H1 (cell line): ENCODE results near the gene TLE1. TPM values are rescaled to one million over a fixed set of nuclear protein-coding genes. Genes with fewer than 3 reads are reported as not detected.

Experiments
- CTCF ChIA-PET: fragments of 300-600 bp; sonication (Branson Sonifier 250); formaldehyde crosslinking; loops from one replicate; lab custom pipeline; 2021; ENCODE audit not compliant: partially characterized antibody; lab: Charles Lee
- POLR2A ChIA-PET: fragments of 300-600 bp; sonication (Branson Sonifier 250); formaldehyde crosslinking; loops from one replicate; lab custom pipeline; 2021; ENCODE audit warnings: inconsistent platforms; ENCODE audit not compliant: partially characterized antibody; lab: Charles Lee
- DNase-seq, 2 experiments: peaks; one replicate each; pipeline versions ENCODE4 v3.0.0 to v3.0.0-alpha.2; 2010 to 2022; ENCODE audit warnings: low spot score in 2 of 2, low read depth in 1 of 2, mixed read lengths in 1 of 2
- FAIRE-seq: peaks from 2 replicates; lab custom pipeline; 2011; peaks lifted over from hg19 to GRCh38; lab: Jason Lieb, UNC
- H2AFZ ChIP-seq: 2 replicates; pipeline ENCODE4 v1.8.1; 2012; ENCODE audit warnings: low read length, inconsistent platforms
- H2AK5ac ChIP-seq: 2 replicates; pipeline ENCODE4 v1.6.1; 2013; ENCODE audit warnings: low read depth, low read length
- H2BK120ac ChIP-seq: replicated peaks from 2 replicates; pipeline ENCODE3; 2013; ENCODE audit warnings: low read depth, low read length, inconsistent platforms
- H2BK12ac ChIP-seq: 2 replicates; pipeline ENCODE4 v1.6.1; 2013; ENCODE audit warnings: low read depth, low read length
- H2BK15ac ChIP-seq: 2 replicates; pipeline ENCODE4 v1.6.1; 2013; ENCODE audit warnings: low read length
- H2BK20ac ChIP-seq: 2 replicates; pipeline ENCODE4 v1.6.1; 2013; ENCODE audit warnings: low read length
- H2BK5ac ChIP-seq: 2 replicates; pipeline ENCODE4 v1.6.1; 2013; ENCODE audit warnings: low read depth, low read length
- H3K14ac ChIP-seq: 2 replicates; pipeline ENCODE4 v1.6.1; 2013; ENCODE audit warnings: inconsistent platforms; ENCODE audit not compliant: insufficient read length
- H3K18ac ChIP-seq: 2 replicates; pipeline ENCODE4 v1.6.1; 2013; ENCODE audit warnings: low read length; ENCODE audit errors: extremely low read depth
- H3K23ac ChIP-seq: 2 replicates; pipeline ENCODE4 v1.6.1; 2013; ENCODE audit warnings: inconsistent platforms; ENCODE audit not compliant: insufficient read length
- H3K23me2 ChIP-seq: 2 replicates; pipeline ENCODE4 v1.6.1; 2013; ENCODE audit warnings: low read depth, low read length
- H3K27ac ChIP-seq: 2 replicates; pipeline ENCODE4 v1.6.1; 2011; ENCODE audit warnings: low read depth, low read length, inconsistent platforms
- H3K27me3 ChIP-seq, 4 experiments: replicated peaks in 1 of 4; 1 replicate in 1 of 4; 2 replicates in 3 of 4; pipeline versions ENCODE4 v1.6.1 to v1.8.1; 2011 to 2013; ENCODE audit warnings: low read length in 3 of 4, mild to moderate bottlenecking in 3 of 4, inconsistent platforms in 2 of 4, mixed read lengths in 2 of 4, moderate library complexity in 1 of 4; ENCODE audit not compliant: control insufficient read depth in 3 of 4, insufficient read depth in 3 of 4; ENCODE audit errors: extremely low read depth in 1 of 4
- H3K36me3 ChIP-seq, 4 experiments: 2 replicates each; pipeline versions ENCODE4 v1.6.1 to v1.8.1; 2011 to 2013; ENCODE audit warnings: mild to moderate bottlenecking in 4 of 4, low read length in 3 of 4, moderate library complexity in 2 of 4, control low read depth in 1 of 4, inconsistent platforms in 1 of 4; ENCODE audit not compliant: insufficient read depth in 4 of 4, control insufficient read depth in 2 of 4
- H3K4ac ChIP-seq: replicated peaks from 2 replicates; pipeline ENCODE3; 2013; ENCODE audit warnings: low read length, low read depth, mixed read lengths, inconsistent platforms; ENCODE audit not compliant: insufficient read length
- H3K4me1 ChIP-seq, 4 experiments: replicated peaks in 1 of 4; 1 replicate in 1 of 4; 2 replicates in 3 of 4; pipeline versions ENCODE4 v1.6.1 to v1.8.1; 2011 to 2013; ENCODE audit warnings: low read length in 3 of 4, inconsistent platforms in 2 of 4, mixed read lengths in 1 of 4; ENCODE audit not compliant: insufficient read depth in 4 of 4, control insufficient read depth in 3 of 4
- H3K4me2 ChIP-seq, 2 experiments: 2 replicates each; pipeline versions ENCODE4 v1.6.1 to v1.8.1; 2011 to 2013; ENCODE audit warnings: low read depth in 2 of 2, low read length in 2 of 2, control low read depth in 1 of 2, inconsistent platforms in 1 of 2, mild to moderate bottlenecking in 1 of 2; ENCODE audit not compliant: insufficient read depth in 1 of 2
- H3K4me3 ChIP-seq, 4 experiments: fragments of 200-600, 300-600 bp in 1 of 4; sonication (generic), shearing (Covaris generic), sonication (Bioruptor Twin) in 1 of 4; 2 replicates each; pipeline versions ENCODE4 v1.5.1 to v1.8.1; 2011 to 2016; ENCODE audit warnings: low read length in 4 of 4, low read depth in 3 of 4, control low read depth in 2 of 4, inconsistent platforms in 2 of 4, mild to moderate bottlenecking in 2 of 4, mixed read lengths in 1 of 4, moderate library complexity in 1 of 4; ENCODE audit not compliant: insufficient read depth in 2 of 4; ENCODE audit errors: extremely low read depth in 1 of 4
- H3K56ac ChIP-seq: replicated peaks from 2 replicates; pipeline ENCODE3; 2013; ENCODE audit warnings: low read depth, mild to moderate bottlenecking, mixed read lengths, low read length, inconsistent platforms; ENCODE audit not compliant: insufficient read length
- H3K79me1 ChIP-seq: 2 replicates; pipeline ENCODE4 v1.6.1; 2013; ENCODE audit warnings: low read depth, low read length, control low read depth
- H3K79me2 ChIP-seq, 2 experiments: 2 replicates each; pipeline versions ENCODE4 v1.6.1 to v1.8.1; 2012 to 2013; ENCODE audit warnings: low read length in 2 of 2, mild to moderate bottlenecking in 2 of 2, inconsistent platforms in 1 of 2; ENCODE audit not compliant: insufficient read depth in 2 of 2, control insufficient read depth in 1 of 2
- H3K9ac ChIP-seq, 4 experiments: replicated peaks in 1 of 4; 1 replicate in 1 of 4; 2 replicates in 3 of 4; pipeline versions ENCODE4 v1.6.1 to v1.8.1; 2011 to 2013; ENCODE audit warnings: low read depth in 3 of 4, low read length in 3 of 4, control low read depth in 2 of 4, mild to moderate bottlenecking in 2 of 4, moderate library complexity in 2 of 4, inconsistent platforms in 1 of 4; ENCODE audit errors: extremely low read depth in 1 of 4
- H3K9me3 ChIP-seq, 2 experiments: 2 replicates each; pipeline versions ENCODE4 v1.6.1 to v1.8.1; 2012 to 2013; ENCODE audit warnings: mild to moderate bottlenecking in 2 of 2, moderate library complexity in 2 of 2, control low read depth in 1 of 2, inconsistent platforms in 1 of 2, low read depth in 1 of 2, low read length in 1 of 2, mixed read lengths in 1 of 2; ENCODE audit not compliant: insufficient read depth in 2 of 2
- H4K20me1 ChIP-seq, 2 experiments: replicated peaks in 1 of 2; 2 replicates each; pipeline versions ENCODE3 to v1.8.1; 2011 to 2013; ENCODE audit warnings: inconsistent platforms in 2 of 2, low read length in 2 of 2, mild to moderate bottlenecking in 1 of 2; ENCODE audit not compliant: insufficient read depth in 2 of 2, control insufficient read depth in 1 of 2
- H4K5ac ChIP-seq: 2 replicates; pipeline ENCODE4 v1.6.1; 2013; ENCODE audit warnings: low read length, low read depth, mixed read lengths, inconsistent platforms; ENCODE audit not compliant: insufficient read length
- H4K8ac ChIP-seq: 2 replicates; pipeline ENCODE4 v1.8.0; 2013; ENCODE audit warnings: mild to moderate bottlenecking, moderate library complexity, low read length, inconsistent platforms; ENCODE audit not compliant: insufficient read depth; ENCODE audit errors: extremely low read depth
- H4K91ac ChIP-seq: replicated peaks from 2 replicates; pipeline ENCODE3; 2013; ENCODE audit warnings: low read length, mixed read lengths, inconsistent platforms; ENCODE audit not compliant: insufficient read length
- GABPA ChIP-seq: IDR thresholded peaks from 2 replicates; pipeline ENCODE4 v1.6.1; 2011; ENCODE audit warnings: mild to moderate bottlenecking, low read length, moderate library complexity, borderline replicate concordance; ENCODE audit not compliant: insufficient read depth
- HDAC2 ChIP-seq, 2 experiments: fragments of 300-600 bp in 1 of 2; sonication (generic) in 1 of 2; IDR thresholded peaks; 2 replicates each; pipeline ENCODE4 v1.6.1; 2011 to 2012; ENCODE audit warnings: low read depth in 2 of 2, low read length in 2 of 2, mild to moderate bottlenecking in 2 of 2, moderate library complexity in 2 of 2, borderline replicate concordance in 1 of 2, inconsistent platforms in 1 of 2
- KDM5A ChIP-seq: fragments of 200-600 bp; IDR thresholded peaks from 2 replicates; pipeline ENCODE4 v1.7.1; 2012; ENCODE audit warnings: mild to moderate bottlenecking, low read length, inconsistent platforms, mixed read lengths
- WGBS, 2 experiments: shearing (Covaris generic) in 1 of 2; methylation state at CpG; one replicate each; pipeline versions ENCODE4 v1.1.6 to v1.1.7; 2013 to 2015; ENCODE audit warnings: low lambda C conversion rate in 2 of 2, mixed read lengths in 2 of 2, inconsistent platforms in 1 of 2, low coverage in 1 of 2, missing lambda C conversion rate in 1 of 2; ENCODE audit not compliant: insufficient replicate concordance in 2 of 2, insufficient coverage in 1 of 2, insufficient read length in 1 of 2; ENCODE audit errors: extremely low coverage in 1 of 2, missing lambda C conversion rate in 1 of 2; 5-methylcytosine and 5-hydroxymethylcytosine counted together
- polyA plus RNA-seq, 7 experiments: library from polyadenylated mRNA; depleted of rRNA in 3 of 7; stranded (reverse) in 5 of 7; unstranded in 2 of 7; fragments of >200 nt in 5 of 7; fragments of 200-250 nt in 2 of 7; gene quantifications; 1 replicate in 5 of 7; 2 replicates in 1 of 7; 4 replicates in 1 of 7; pipeline versions ENCODE4 v1.2.1 to v1.2.3, GENCODE V29; 2011 to 2013; ENCODE audit warnings: missing spikeins in 2 of 7, mixed read lengths in 2 of 7
- total RNA-seq: library from RNA; stranded (reverse); fragmentation: NEBNext Ultra II Directional; extraction: Animal tissue kit (Norgen Biotek cat#: 25700); gene quantifications from 2 replicates; pipeline ENCODE4 v1.2.1, GENCODE V29; 2021
- TF ChIP-seq, protein P1 (sequence below): IDR thresholded peaks from 2 replicates; pipeline ENCODE4 v1.6.1; 2012; ENCODE audit warnings: inconsistent platforms
- TF ChIP-seq, protein P2 (sequence below): IDR thresholded peaks from 2 replicates; pipeline ENCODE4 v1.6.1; 2011; ENCODE audit warnings: low read length, improper control_type of control experiment

TLE1 gene
- total and polyA plus RNA-seq, 2 of the 8 experiments (the other 6 are each of a cell fraction or from before 2014, with no cell fraction given): 81.8 to 91.6 TPM

DNA sequence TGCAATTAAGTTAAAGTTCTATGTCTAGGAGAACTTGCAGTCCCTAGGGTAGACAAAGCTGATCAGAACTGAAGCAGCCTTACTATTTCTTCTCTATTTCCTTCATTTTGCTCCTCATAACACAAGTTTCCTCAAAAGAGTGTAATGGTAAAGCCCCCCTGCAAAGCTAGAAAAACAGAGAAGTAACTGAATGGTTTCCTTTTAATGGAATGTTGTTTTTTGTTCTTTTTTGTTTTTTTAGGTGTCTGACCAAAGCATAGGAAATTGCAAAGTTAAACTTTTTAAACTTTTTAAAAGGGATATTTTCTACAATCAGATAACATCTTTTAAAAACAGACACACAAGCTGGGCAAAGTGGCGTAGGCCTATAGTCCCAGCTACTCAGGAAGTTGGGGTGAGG is 145.7 kb downstream of the TLE1 start:
- CTCF ChIA-PET: interaction anchor here (1.2 to 1.3 kb wide), 2 partner anchors 20 to 21 kb away, joined by 3 to 6 read pairs; no protein-coding TSS in a partner anchor
- Histone ChIP-seq H2BK20ac (no peak overlapping the region), H3K4ac (no peak overlapping the region), H2AK5ac (no peak overlapping the region), H3K4me1 (peaks cover 0 to 6% (median 3%) of the 10 kb centered on the region in 4 experiments; a peak in 2 of 7 replicates), H3K23me2 (no peaks in the 10 kb centered on the region), H3K36me3 (no peaks in the 10 kb centered on the region), H3K4me3 (no peak overlapping the region), H3K4me2 (no peak overlapping the region), H2BK15ac (no peak overlapping the region), H4K91ac (no peak overlapping the region), H3K56ac (no peak overlapping the region), H3K18ac (no peak overlapping the region), H2BK12ac (no peak overlapping the region), H4K20me1 (no peaks in the 10 kb centered on the region), H3K79me1 (no peaks in the 10 kb centered on the region), H4K5ac (no peak overlapping the region), H3K23ac (no peak overlapping the region), H2BK5ac (no peak overlapping the region), H3K14ac (no peak overlapping the region), H2BK120ac (no peak overlapping the region), H2AFZ (no peak overlapping the region), H3K27ac (no peak overlapping the region), H3K9ac (no peak overlapping the region), H4K8ac (no peak overlapping the region), H3K79me2 (no peaks in the 10 kb centered on the region), H3K27me3 (no peaks in the 10 kb centered on the region), H3K9me3 (no peaks in the 10 kb centered on the region)
- WGBS, 2 experiments: 100% methylated on average over 1 of the region's 1 CpG; no CpG with 5 or more reads in 1 of the 2 experiments
- POLR2A ChIA-PET: no interaction called here
- no peak for FAIRE-seq
- no peak for DNase-seq
- TF ChIP-seq, protein P1, sequence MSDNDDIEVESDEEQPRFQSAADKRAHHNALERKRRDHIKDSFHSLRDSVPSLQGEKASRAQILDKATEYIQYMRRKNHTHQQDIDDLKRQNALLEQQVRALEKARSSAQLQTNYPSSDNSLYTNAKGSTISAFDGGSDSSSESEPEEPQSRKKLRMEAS: no peak
- TF ChIP-seq GABPA (no peak), KDM5A (no peak), HDAC2 (IDR thresholded peaks at IDR 0.05; ENCODE audit: borderline replicate concordance in 1 of 2, low read depth in 2 of 2, low read length in 2 of 2) (no peak)
- TF ChIP-seq, protein P2, sequence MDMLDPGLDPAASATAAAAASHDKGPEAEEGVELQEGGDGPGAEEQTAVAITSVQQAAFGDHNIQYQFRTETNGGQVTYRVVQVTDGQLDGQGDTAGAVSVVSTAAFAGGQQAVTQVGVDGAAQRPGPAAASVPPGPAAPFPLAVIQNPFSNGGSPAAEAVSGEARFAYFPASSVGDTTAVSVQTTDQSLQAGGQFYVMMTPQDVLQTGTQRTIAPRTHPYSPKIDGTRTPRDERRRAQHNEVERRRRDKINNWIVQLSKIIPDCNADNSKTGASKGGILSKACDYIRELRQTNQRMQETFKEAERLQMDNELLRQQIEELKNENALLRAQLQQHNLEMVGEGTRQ: no peak
